ENCODE measurements around the gene DCBLD2. TPM values are rescaled to one million over a fixed set of nuclear protein-coding genes. Genes with fewer than 3 reads are reported as not detected.

The DCBLD2 gene
- total and polyA plus RNA-seq, 9 of the 15 experiments (the other 6 are each of a cell fraction or from before 2014, with no cell fraction given): 2.7 to 14.6 (median 7.4) TPM

GRCh38 chr3:98768961-98769360, 132.5 kb downstream of the DCBLD2 start (continued):
- no peak for TF ChIP-seq NFE2L1 (tag; IDR thresholded peaks at IDR 0.05; ENCODE audit: borderline replicate concordance, low read depth)
- no peak for TF ChIP-seq ZNF23 (CRISPR knock-in tag; IDR thresholded peaks at IDR 0.05)
- TF ChIP-seq ZC3H8 (IDR thresholded peaks at IDR 0.05): no peak
- TF ChIP-seq LARP7 (IDR thresholded peaks at IDR 0.05): no peak

GRCh38 chr3:98766924-98767323, 134.6 kb downstream of the DCBLD2 start:
- H3K27ac ChIP-seq (ENCODE audit: extremely low read depth, low read depth, low read length): no peak overlapping the region
- no peak overlapping the region for H2AFZ ChIP-seq (ENCODE audit: low read depth, low read length)
- H3K9me1 ChIP-seq (ENCODE audit: control insufficient read depth, insufficient read depth, low read length): no peaks in the 10 kb centered on the region
- BruUV-seq (replicated peaks): no TSS peak
- in situ Hi-C loops (cut with MboI): no loop called here
- no peaks in the 10 kb centered on the region for H3K4me1 ChIP-seq (replicated peaks in 1 of 2; ENCODE audit: control insufficient read depth in 2 of 2, insufficient read depth in 2 of 2, low read length in 2 of 2)
- no peaks in the 10 kb centered on the region for H3K27me3 ChIP-seq (ENCODE audit: control insufficient read depth in 2 of 2, insufficient read depth in 2 of 2, low read length in 2 of 2)
- no peaks in the 10 kb centered on the region for H3K79me2 ChIP-seq (ENCODE audit: control insufficient read depth, insufficient read depth, low read length)
- TF ChIP-seq TAF15 (IDR thresholded peaks at IDR 0.05; ENCODE audit: low read depth, low read length) (no peak), ZNF212 (CRISPR knock-in tag; IDR thresholded peaks at IDR 0.05) (no peak), ZNF395 (CRISPR knock-in tag; IDR thresholded peaks at IDR 0.05) (no peak), NRF1 (conservative IDR thresholded peaks at IDR 0.05 in 1 of 2, IDR thresholded peaks at IDR 0.05 in 1 of 2) (no peak), KAT2B (IDR thresholded peaks at IDR 0.05; ENCODE audit: low read depth, low read length) (no peak), ARID4B (CRISPR knock-in tag; IDR thresholded peaks at IDR 0.05) (no peak), SMARCB1 (IDR thresholded peaks at IDR 0.05; ENCODE audit: insufficient read length, low read depth) (no peak), ZNF445 (CRISPR knock-in tag; IDR thresholded peaks at IDR 0.05; ENCODE audit: low read depth) (no peak), HDAC3 (IDR thresholded peaks at IDR 0.05; ENCODE audit: borderline replicate concordance, partially characterized antibody) (no peak), SUPT5H (IDR thresholded peaks at IDR 0.05) (no peak), PTBP1 (IDR thresholded peaks at IDR 0.05; ENCODE audit: low read depth, low read length) (no peak)
- DNase-seq (ENCODE audit: extremely low read depth in 1 of 4, low spot score in 3 of 4): no peak
- H3K9me3 ChIP-seq (replicated peaks; ENCODE audit: control insufficient read depth, insufficient read depth, low read depth, low read length): no peaks in the 10 kb centered on the region
- FAIRE-seq: no peak
- ChIA-PET POLR2A (no interaction called here), CTCF (ENCODE audit: low intra/inter-chr PET ratio) (no interaction called here)
- H3K4me2 ChIP-seq (ENCODE audit: insufficient read depth, low read length): no peak overlapping the region
- ATAC-seq: no peak
- intact Hi-C loops (cut with micrococcal nuclease): no loop called here
- H3K36me3 ChIP-seq (ENCODE audit: control insufficient read depth, insufficient read depth, low read length): no peaks in the 10 kb centered on the region
- H3K9ac ChIP-seq (ENCODE audit: insufficient read depth in 1 of 2, low read depth in 2 of 2, low read length in 2 of 2): no peak overlapping the region
- no peaks in the 10 kb centered on the region for H4K20me1 ChIP-seq (replicated peaks; ENCODE audit: control insufficient read depth, insufficient read depth, low read length)
- H3K4me3 ChIP-seq: no peak overlapping the region
